Activated CD4-positive, alpha-beta T cell treated with anti-CD3 and anti-CD28 coated beads for 36 hours (primary cell): ENCODE measurements around the gene HOOK1. TPM values are rescaled to one million over a fixed set of nuclear protein-coding genes. Genes with fewer than 3 reads are reported as not detected.

Source experiments
- ATAC-seq: fragments of 200-7000 bp; cut with Tn5 transposase; one replicate; pipeline ENCODE4 v1.10.0; 2021; ENCODE audit warnings: mild to moderate bottlenecking, moderate library complexity
- CTCF ChIA-PET: fragments of 350-600 bp; sonication (Branson Sonifier 250); formaldehyde crosslinking; loops from one replicate; lab custom pipeline; 2021; ENCODE audit warnings: antibody characterized with exemption; lab: Charles Lee
- POLR2A ChIA-PET: fragments of 350-600 bp; sonication (Branson Sonifier 250); formaldehyde crosslinking; loops from one replicate; lab custom pipeline; 2021; ENCODE audit warnings: antibody characterized with exemption, inconsistent platforms; lab: Charles Lee
- DNase-seq: peaks from one replicate; pipeline ENCODE4 v3.0.0-alpha.2; 2020
- H3K27ac Mint-ChIP-seq: one replicate; pipeline ENCODE4 v1.8.0; 2021; ENCODE audit warnings: mixed read lengths
- H3K27me3 Mint-ChIP-seq: one replicate; pipeline ENCODE4 v1.8.0; 2021; ENCODE audit warnings: mixed read lengths
- H3K36me3 Mint-ChIP-seq: one replicate; pipeline ENCODE4 v1.8.0; 2021; ENCODE audit warnings: low read depth, mixed read lengths
- H3K4me1 Mint-ChIP-seq: one replicate; pipeline ENCODE4 v1.8.0; 2021; ENCODE audit warnings: mixed read lengths
- H3K4me3 Mint-ChIP-seq: one replicate; pipeline ENCODE4 v1.8.0; 2021; ENCODE audit warnings: mild to moderate bottlenecking, moderate library complexity, mixed read lengths
- H3K9me3 Mint-ChIP-seq: one replicate; pipeline ENCODE4 v1.8.0; 2021; ENCODE audit warnings: low read depth, mixed read lengths
- intact Hi-C, 2 experiments: fragments of 100-400 bp; cut with DNase I in 1 of 2; cut with micrococcal nuclease in 1 of 2; formaldehyde crosslinking; loops; one replicate each; pipeline versions ENCODE4 v1.14.2 to v1.15.1; 2022 to 2024; cut with DNase I, micrococcal nuclease
- total RNA-seq, 2 experiments: library from RNA; stranded (reverse); gene quantifications; one replicate each; pipeline ENCODE4 v1.2.3, GENCODE V29; 2021

Gene HOOK1
- total RNA-seq, result 10 to 100 TPM; 15.2 TPM

GRCh38 chr1:59814901-59815825 lies at the start of gene HOOK1:
Gene HOOK1, plus strand, starts transcription at chr1:59814949. Its CDS starts 169 bp downstream, at chr1:59815118.
- ChIA-PET POLR2A (interaction anchor here (1.1 kb wide), 1 partner anchor 30 kb away, joined by 3 read pairs; no protein-coding TSS in a partner anchor), CTCF (no interaction called here)
- Mint-ChIP-seq H3K4me3 (no peak within 1 kb of the TSS), H3K27ac (peak within 1 kb of the TSS; percentile 73), H3K4me1 (peaks cover 15% of the 10 kb centered on the region), H3K36me3 (no peaks in the 10 kb centered on the region), H3K27me3 (peaks cover 3% of the 10 kb centered on the region), H3K9me3 (no peaks in the 10 kb centered on the region)
- DNase-seq (no peak), ATAC-seq (peak; percentile 27)
- intact Hi-C loops, result loop anchor here (1.0 to 10.0 kb wide), 9 partner anchors 111 to 1270 kb away; partner anchors contain the start of genes JUN (in 2 of the 2), OMA1 (in 2 of the 2), CYP2J2 (in 1 of the 2) and MYSM1 (in 1 of the 2)

DNA sequence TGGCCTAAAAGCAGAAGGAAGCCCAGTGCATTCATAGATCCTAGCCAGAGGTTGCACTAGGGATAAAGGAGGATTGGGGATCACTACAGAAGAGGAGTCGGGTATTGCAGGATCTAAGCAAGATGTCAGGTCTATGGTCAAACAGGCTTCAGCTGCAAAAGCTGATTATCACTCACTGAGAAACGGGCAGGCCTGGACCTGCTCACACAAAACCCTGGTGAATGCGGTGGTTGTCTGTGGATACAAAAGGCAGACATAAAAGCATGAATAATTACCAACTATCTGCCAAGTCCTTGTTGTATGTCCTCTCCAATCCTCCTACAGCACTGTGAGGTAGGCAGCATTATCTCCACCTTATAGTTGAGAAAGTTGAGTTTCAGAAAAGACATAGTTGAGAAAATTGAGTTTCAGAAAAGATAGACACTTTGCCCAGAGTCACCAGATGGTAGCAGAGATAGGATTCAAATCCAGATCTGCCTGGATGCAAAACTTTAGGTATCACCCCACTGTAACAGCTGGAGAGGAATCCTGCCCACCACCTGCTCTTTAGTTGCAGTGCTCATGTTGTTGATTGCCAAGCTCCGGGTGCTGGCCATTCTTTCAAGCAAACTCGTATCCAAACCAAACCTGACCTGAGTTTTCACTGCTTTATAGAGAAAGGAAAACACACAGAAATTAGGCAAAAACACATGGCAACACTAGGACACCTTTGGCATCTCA lies 49.6 kb upstream of the HOOK1 start:
- no peaks in the 10 kb centered on the region for H3K4me1 Mint-ChIP-seq
- ChIA-PET CTCF (interaction anchor here (0.6 to 1.2 kb wide), 2 partner anchors 9 to 1739 kb away, joined by 3 to 4 read pairs; no protein-coding TSS in a partner anchor), POLR2A (no interaction called here)
- H3K36me3 Mint-ChIP-seq, result no peaks in the 10 kb centered on the region
- intact Hi-C loops, result no loop called here
- no peaks in the 10 kb centered on the region for H3K27me3 Mint-ChIP-seq
- no peak for ATAC-seq
- no peaks in the 10 kb centered on the region for H3K9me3 Mint-ChIP-seq
- no peak for DNase-seq
- H3K4me3 Mint-ChIP-seq, result no peak overlapping the region
- no peak overlapping the region for H3K27ac Mint-ChIP-seq

- Mint-ChIP-seq H3K4me3 (no peak overlapping the region), H3K4me1 (no peaks in the 10 kb centered on the region), H3K9me3 (no peaks in the 10 kb centered on the region), H3K27ac (no peak overlapping the region), H3K36me3 (no peaks in the 10 kb centered on the region), H3K27me3 (no peaks in the 10 kb centered on the region)
- ChIA-PET POLR2A (no interaction called here), CTCF (no interaction called here)
- ATAC-seq (no peak), DNase-seq (no peak)
- intact Hi-C loops, result no loop called here
Observed at GRCh38 chr1:59766227-59766855, 48.4 kb upstream of the HOOK1 start.

GRCh38 chr1:59767119-59767518 lies 47.6 kb upstream of the HOOK1 start:
- POLR2A ChIA-PET, result no interaction called here
- Mint-ChIP-seq H3K27me3 (no peaks in the 10 kb centered on the region), H3K27ac (no peak overlapping the region), H3K36me3 (no peaks in the 10 kb centered on the region), H3K4me3 (no peak overlapping the region), H3K4me1 (no peaks in the 10 kb centered on the region), H3K9me3 (no peaks in the 10 kb centered on the region)
- ATAC-seq (no peak), DNase-seq (no peak)
- intact Hi-C loops, result no loop called here
- CTCF ChIA-PET, result interaction anchor here (0.7 kb wide), 1 partner anchor 181 kb away, joined by 3 read pairs; no protein-coding TSS in a partner anchor

DNA sequence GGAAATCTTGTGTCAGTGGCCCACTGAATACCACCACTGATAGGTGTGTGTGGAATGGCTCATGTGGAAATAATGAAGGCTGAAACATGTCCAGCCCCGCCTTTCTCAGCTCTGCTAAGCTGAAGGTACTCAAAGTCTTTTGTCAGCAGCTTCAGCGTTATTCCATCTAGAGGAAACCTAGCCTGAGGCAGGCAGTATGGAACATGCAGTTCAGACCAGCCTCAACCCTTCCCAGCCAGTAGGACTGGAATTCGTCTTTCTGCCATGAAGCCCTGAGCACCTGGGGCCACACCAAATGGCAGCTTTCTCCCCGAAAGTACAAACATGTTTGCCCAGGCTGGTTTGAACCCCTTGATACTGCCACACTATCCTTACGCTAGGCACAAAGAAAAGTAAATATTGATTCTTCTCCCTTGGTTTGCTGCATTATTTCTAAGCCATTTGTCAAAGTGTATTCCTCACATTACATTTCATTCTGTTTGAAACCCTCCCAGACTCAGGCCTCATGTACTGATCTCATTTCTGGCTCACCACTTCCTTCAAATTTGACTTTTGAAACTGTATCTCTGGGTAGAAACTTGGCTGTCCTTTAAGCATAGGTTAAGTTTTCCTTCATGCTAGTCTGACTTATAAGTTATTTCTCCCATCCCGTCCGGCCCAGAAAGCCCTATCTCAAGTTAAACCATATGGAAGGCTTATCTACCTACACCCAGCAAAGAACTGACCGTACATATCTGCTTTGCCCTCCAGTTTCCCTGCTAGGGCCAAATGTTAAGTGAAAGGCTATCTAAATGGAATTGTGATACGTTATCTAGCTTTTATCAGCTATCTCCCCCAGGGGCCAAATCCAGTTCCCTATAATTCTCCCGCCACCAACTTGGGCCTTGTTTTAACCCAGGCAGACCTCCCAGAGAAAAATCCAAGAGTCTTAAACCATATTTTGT lies 45.7 kb upstream of the HOOK1 start:
- CTCF ChIA-PET, result interaction anchor here (0.7 to 1.3 kb wide), 4 partner anchors 9 to 473 kb away, joined by 3 to 5 read pairs (median 4); no protein-coding TSS in a partner anchor
- peaks cover 2% of the 10 kb centered on the region for H3K27me3 Mint-ChIP-seq
- POLR2A ChIA-PET, result no interaction called here

GRCh38 chr1:59769736-59770095 lies 45.0 kb upstream of the HOOK1 start:
- no peaks in the 10 kb centered on the region for H3K9me3 Mint-ChIP-seq
- no peak overlapping the region for H3K27ac Mint-ChIP-seq
- H3K4me1 Mint-ChIP-seq, result no peaks in the 10 kb centered on the region
- ATAC-seq (no peak), DNase-seq (no peak)
- H3K27me3 Mint-ChIP-seq, result peaks cover 2% of the 10 kb centered on the region
- intact Hi-C loops, result no loop called here
- no peak overlapping the region for H3K4me3 Mint-ChIP-seq
- ChIA-PET POLR2A (no interaction called here), CTCF (interaction anchor here (0.7 to 1.3 kb wide), 4 partner anchors 10 to 473 kb away, joined by 3 to 5 read pairs (median 4); no protein-coding TSS in a partner anchor)
- H3K36me3 Mint-ChIP-seq, result no peaks in the 10 kb centered on the region

More for the DNA sequence above, 45.7 kb upstream of the HOOK1 start:
- ATAC-seq, result no peak
- no peaks in the 10 kb centered on the region for H3K36me3 Mint-ChIP-seq
- H3K9me3 Mint-ChIP-seq, result no peaks in the 10 kb centered on the region
- intact Hi-C loops, result no loop called here
- H3K4me1 Mint-ChIP-seq, result no peaks in the 10 kb centered on the region
- DNase-seq, result no peak
- no peak overlapping the region for H3K27ac Mint-ChIP-seq
- H3K4me3 Mint-ChIP-seq, result no peak overlapping the region

DNA sequence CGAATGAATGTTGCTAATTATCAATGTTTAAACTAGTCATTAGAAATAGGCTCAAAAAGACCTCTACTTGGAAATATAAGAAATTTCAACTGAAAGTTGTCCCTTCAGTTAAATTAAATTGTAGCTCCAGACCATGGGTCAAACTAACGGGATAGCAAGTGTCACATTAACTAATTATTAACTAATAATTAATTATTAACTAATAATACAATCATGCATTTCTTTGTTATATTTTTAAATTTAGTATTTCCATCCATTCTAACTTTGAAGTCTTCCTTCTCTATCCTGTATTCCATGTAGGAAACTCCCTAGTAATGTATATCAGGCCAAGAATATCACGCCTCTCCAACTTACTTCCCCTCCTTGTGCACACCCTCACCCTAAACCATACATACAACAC lies 43.4 kb upstream of the HOOK1 start:
- POLR2A ChIA-PET, result no interaction called here
- H3K9me3 Mint-ChIP-seq, result no peaks in the 10 kb centered on the region
- no peaks in the 10 kb centered on the region for H3K4me1 Mint-ChIP-seq
- CTCF ChIA-PET, result interaction anchor here (1.1 to 3.3 kb wide), 2 partner anchors 9 to 12 kb away, joined by 5 to 11 read pairs; no protein-coding TSS in a partner anchor
- no peak overlapping the region for H3K27ac Mint-ChIP-seq
- no peak overlapping the region for H3K4me3 Mint-ChIP-seq
- H3K27me3 Mint-ChIP-seq, result peaks cover 2% of the 10 kb centered on the region
- no peak for ATAC-seq
- H3K36me3 Mint-ChIP-seq, result no peaks in the 10 kb centered on the region
- intact Hi-C loops, result no loop called here
- DNase-seq, result no peak

- intact Hi-C loops, result no loop called here
- no peak for DNase-seq
- Mint-ChIP-seq H3K36me3 (no peaks in the 10 kb centered on the region), H3K4me3 (no peak overlapping the region), H3K9me3 (no peaks in the 10 kb centered on the region), H3K4me1 (no peaks in the 10 kb centered on the region), H3K27ac (no peak overlapping the region), H3K27me3 (peaks cover 2% of the 10 kb centered on the region)
- ChIA-PET POLR2A (no interaction called here), CTCF (no interaction called here)
- no peak for ATAC-seq
Observed at GRCh38 chr1:59775480-59775879, 39.3 kb upstream of the HOOK1 start.

GRCh38 chr1:59776960-59777852 lies 37.5 kb upstream of the HOOK1 start:
- Mint-ChIP-seq H3K4me1 (no peaks in the 10 kb centered on the region), H3K36me3 (no peaks in the 10 kb centered on the region), H3K27ac (no peak overlapping the region), H3K27me3 (peaks cover 2% of the 10 kb centered on the region), H3K4me3 (no peak overlapping the region), H3K9me3 (no peaks in the 10 kb centered on the region)
- POLR2A ChIA-PET, result no interaction called here
- CTCF ChIA-PET, result interaction anchor here (0.8 kb wide), 1 partner anchor 1068 kb away, joined by 3 read pairs; no protein-coding TSS in a partner anchor
- DNase-seq (no peak), ATAC-seq (no peak)
- intact Hi-C loops, result no loop called here

DNA sequence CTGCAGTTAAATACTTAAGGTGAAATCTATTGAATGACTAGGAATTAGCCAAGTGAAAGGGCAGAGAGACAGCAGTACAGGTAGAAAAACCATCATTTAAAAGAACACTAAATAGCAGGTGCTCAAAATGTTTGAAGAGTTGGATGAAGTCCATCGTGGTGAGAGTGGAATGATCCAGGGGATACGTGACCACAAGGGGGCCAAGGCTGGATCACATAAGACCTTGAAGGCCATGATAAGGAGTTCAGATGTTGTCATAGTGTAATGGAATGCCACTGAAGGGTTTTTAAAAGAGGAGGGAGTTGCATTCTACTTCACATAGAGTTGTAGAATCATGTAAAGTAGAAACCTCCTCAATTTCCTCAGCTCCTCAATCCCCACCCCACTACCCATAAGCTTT lies 34.8 kb upstream of the HOOK1 start:
- CTCF ChIA-PET, result interaction anchor here (0.6 to 1.4 kb wide), 3 partner anchors 9 to 1446 kb away, joined by 3 to 8 read pairs (median 5); no protein-coding TSS in a partner anchor
- no peaks in the 10 kb centered on the region for H3K27me3 Mint-ChIP-seq
- POLR2A ChIA-PET, result no interaction called here
- DNase-seq (no peak), ATAC-seq (no peak)
- H3K9me3 Mint-ChIP-seq, result no peaks in the 10 kb centered on the region
- no peaks in the 10 kb centered on the region for H3K36me3 Mint-ChIP-seq
- no peak overlapping the region for H3K27ac Mint-ChIP-seq
- intact Hi-C loops, result no loop called here
- H3K4me3 Mint-ChIP-seq, result no peak overlapping the region
- H3K4me1 Mint-ChIP-seq, result no peaks in the 10 kb centered on the region
